Adipocyte (in vitro differentiated cells): ENCODE results near the gene SLC16A11.
A peak's percentile ranks its signal among the peaks of the same experiment; 100 is the strongest.

Source experiments
- DNase-seq: peaks from one replicate; pipeline ENCODE4 v3.0.0-alpha.2; 2015; ENCODE audit warnings: low read depth
- H3K27me3 ChIP-seq: replicated peaks from 2 replicates; pipeline ENCODE4 v1.7.0; 2013; ENCODE audit warnings: mild to moderate bottlenecking, low read length, moderate library complexity; ENCODE audit not compliant: control insufficient read depth, insufficient read depth
- H3K36me3 ChIP-seq: 2 replicates; pipeline ENCODE4 v1.7.0; 2013; ENCODE audit warnings: low read length, mild to moderate bottlenecking, moderate library complexity; ENCODE audit not compliant: control insufficient read depth, insufficient read depth, severe bottlenecking
- H3K4me1 ChIP-seq: 2 replicates; pipeline ENCODE4 v1.7.0; 2013; ENCODE audit warnings: mild to moderate bottlenecking, low read length, moderate library complexity; ENCODE audit not compliant: control insufficient read depth, insufficient read depth
- H3K4me3 ChIP-seq: 2 replicates; pipeline ENCODE4 v1.7.0; 2013; ENCODE audit warnings: mild to moderate bottlenecking, low read length, moderate library complexity
- H3K9ac ChIP-seq: 2 replicates; pipeline ENCODE4 v1.7.0; 2013; ENCODE audit warnings: mild to moderate bottlenecking, low read length, moderate library complexity
- H3K9me3 ChIP-seq: 2 replicates; pipeline ENCODE4 v1.7.0; 2013; ENCODE audit warnings: mild to moderate bottlenecking, low read length, moderate library complexity; ENCODE audit not compliant: control insufficient read depth

Gene SLC16A11

DNA sequence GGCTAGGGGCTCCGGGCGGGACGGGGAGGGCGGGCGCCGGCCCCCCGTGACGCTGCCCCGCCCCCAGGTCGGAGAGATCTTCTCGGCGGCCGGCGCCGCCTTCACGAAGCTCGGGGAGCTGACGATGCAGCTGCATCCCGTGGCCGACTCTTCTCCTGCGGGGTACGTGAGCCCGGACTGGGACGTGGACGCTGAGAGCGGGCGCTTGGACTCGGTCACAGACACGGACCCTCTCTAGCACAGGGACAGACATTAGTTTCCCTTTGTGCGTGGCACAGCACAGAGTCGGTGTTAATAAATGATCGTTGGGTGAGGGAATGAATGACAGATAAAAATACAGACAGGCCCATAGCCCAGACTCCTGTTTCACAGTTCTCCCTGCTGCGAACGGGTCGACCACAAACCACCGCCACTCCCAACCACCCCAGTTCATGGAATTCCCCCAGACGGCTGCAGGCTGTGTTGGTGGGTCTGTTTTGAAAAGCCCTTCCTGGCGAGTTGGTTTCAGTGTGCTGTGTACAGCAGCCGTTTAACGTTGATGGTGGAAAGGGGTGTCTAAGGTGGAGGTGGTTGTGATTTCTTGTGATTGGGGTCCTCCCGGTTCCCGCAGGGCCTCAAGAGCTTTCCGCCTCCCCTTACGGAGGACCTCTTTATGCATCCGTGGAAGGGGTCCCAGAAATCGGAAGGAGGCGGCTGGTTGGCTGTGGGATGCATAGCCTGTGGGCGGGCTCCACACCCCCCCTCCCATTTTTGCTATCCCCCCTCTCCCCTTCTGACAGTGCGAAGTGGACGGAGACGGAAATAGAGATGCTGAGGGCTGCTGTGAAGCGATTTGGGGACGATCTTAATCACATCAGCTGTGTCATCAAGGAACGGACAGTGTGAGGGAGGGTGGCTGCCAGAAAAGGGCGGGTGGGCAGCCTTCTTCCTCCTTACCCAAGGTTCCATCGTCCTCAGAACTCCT lies 28.6 kb downstream of the SLC16A11 start:
- peak overlapping the region; percentile 83 for H3K4me3 ChIP-seq
- peak overlapping the region; percentile 90 for H3K9ac ChIP-seq
- H3K27me3 ChIP-seq = no peaks in the 10 kb centered on the region
- H3K9me3 ChIP-seq = no peaks in the 10 kb centered on the region
- peak; percentile 73 for DNase-seq
- no peaks in the 10 kb centered on the region for H3K36me3 ChIP-seq
- H3K4me1 ChIP-seq = peaks cover 64% of the 10 kb centered on the region

GRCh38 chr17:7014261-7014994 lies 29.5 kb downstream of the SLC16A11 start:
- Histone ChIP-seq H3K36me3 (peaks cover 3% of the 10 kb centered on the region), H3K4me3 (peak overlapping the region; percentile 98), H3K9ac (peak overlapping the region; percentile 99), H3K9me3 (no peaks in the 10 kb centered on the region), H3K27me3 (no peaks in the 10 kb centered on the region), H3K4me1 (peaks cover 58% of the 10 kb centered on the region)
- peak; percentile 99 for DNase-seq

DNA sequence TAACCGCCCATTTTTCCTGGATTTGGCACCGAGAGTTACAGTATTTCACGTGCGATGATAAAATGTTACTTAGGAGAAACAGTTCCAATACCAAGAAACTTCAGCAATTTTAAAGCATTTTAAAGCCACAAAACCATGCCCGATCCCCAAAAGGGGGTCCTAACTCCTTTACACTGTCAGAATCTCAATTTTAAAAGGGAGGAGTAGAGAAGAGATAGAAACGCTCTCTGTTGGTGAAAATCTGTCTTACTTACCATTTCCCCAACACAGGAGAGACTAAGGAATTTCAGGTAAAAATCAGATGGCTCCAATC lies 32.0 kb downstream of the SLC16A11 start:
- Histone ChIP-seq H3K27me3 (no peaks in the 10 kb centered on the region), H3K36me3 (peaks cover 7% of the 10 kb centered on the region), H3K9me3 (no peaks in the 10 kb centered on the region), H3K9ac (peak overlapping the region; percentile 99), H3K4me1 (peaks cover 34% of the 10 kb centered on the region), H3K4me3 (peak overlapping the region; percentile 98)
- peak; percentile 32 for DNase-seq

GRCh38 chr17:7011415-7011814 lies 32.5 kb downstream of the SLC16A11 start:
- Histone ChIP-seq H3K36me3 (peaks cover 7% of the 10 kb centered on the region), H3K9ac (peak overlapping the region; percentile 99), H3K9me3 (no peaks in the 10 kb centered on the region), H3K27me3 (no peaks in the 10 kb centered on the region), H3K4me1 (peaks cover 33% of the 10 kb centered on the region), H3K4me3 (peak overlapping the region; percentile 98)
- no peak for DNase-seq

DNA sequence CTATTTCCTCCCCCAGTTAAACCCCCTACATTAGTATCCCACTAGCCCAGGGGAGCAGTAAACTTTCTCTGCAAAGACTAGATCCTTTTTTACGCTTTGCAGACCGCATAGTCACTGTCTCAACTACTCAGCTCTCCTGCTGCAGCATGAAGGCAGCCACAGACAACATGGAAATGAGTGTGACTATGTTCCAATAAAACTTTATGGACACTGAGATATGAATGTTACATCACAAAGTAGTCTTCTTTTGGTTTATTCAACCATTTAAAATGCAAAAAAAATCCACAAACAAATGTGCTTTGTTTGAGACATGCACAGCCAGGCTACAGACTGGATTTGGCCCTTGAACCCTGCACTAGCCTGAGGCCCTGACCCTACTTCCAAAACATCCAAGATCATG lies 33.4 kb downstream of the SLC16A11 start:
- peaks cover 25% of the 10 kb centered on the region for H3K4me1 ChIP-seq
- H3K4me3 ChIP-seq = peak overlapping the region; percentile 98
- H3K36me3 ChIP-seq = peaks cover 9% of the 10 kb centered on the region
- no peaks in the 10 kb centered on the region for H3K27me3 ChIP-seq
- no peak for DNase-seq
- no peaks in the 10 kb centered on the region for H3K9me3 ChIP-seq
- H3K9ac ChIP-seq = peak overlapping the region; percentile 99

- H3K9ac ChIP-seq = no peak overlapping the region
- H3K36me3 ChIP-seq = peaks cover 16% of the 10 kb centered on the region
- peaks cover 20% of the 10 kb centered on the region for H3K4me1 ChIP-seq
- H3K9me3 ChIP-seq = no peaks in the 10 kb centered on the region
- H3K27me3 ChIP-seq = no peaks in the 10 kb centered on the region
- no peak for DNase-seq
- no peak overlapping the region for H3K4me3 ChIP-seq
Observed at GRCh38 chr17:7007143-7007542, 36.7 kb downstream of the SLC16A11 start.

- no peak for DNase-seq
- Histone ChIP-seq H3K4me1 (peaks cover 13% of the 10 kb centered on the region), H3K9ac (no peak overlapping the region), H3K27me3 (no peaks in the 10 kb centered on the region), H3K4me3 (no peak overlapping the region), H3K36me3 (peaks cover 30% of the 10 kb centered on the region), H3K9me3 (no peaks in the 10 kb centered on the region)
Observed at GRCh38 chr17:7005716-7006115, 38.2 kb downstream of the SLC16A11 start.

GRCh38 chr17:7004398-7005253 lies 39.3 kb downstream of the SLC16A11 start:
- H3K4me1 ChIP-seq = peaks cover 8% of the 10 kb centered on the region
- no peaks in the 10 kb centered on the region for H3K9me3 ChIP-seq
- no peaks in the 10 kb centered on the region for H3K27me3 ChIP-seq
- no peak overlapping the region for H3K9ac ChIP-seq
- H3K36me3 ChIP-seq = peaks cover 40% of the 10 kb centered on the region
- DNase-seq = peak; percentile 84
- no peak overlapping the region for H3K4me3 ChIP-seq

GRCh38 chr17:7003745-7004144 lies 40.1 kb downstream of the SLC16A11 start:
- no peak for DNase-seq
- H3K27me3 ChIP-seq = no peaks in the 10 kb centered on the region
- no peak overlapping the region for H3K4me3 ChIP-seq
- peaks cover 46% of the 10 kb centered on the region for H3K36me3 ChIP-seq
- no peak overlapping the region for H3K9ac ChIP-seq
- no peaks in the 10 kb centered on the region for H3K9me3 ChIP-seq
- H3K4me1 ChIP-seq = peaks cover 8% of the 10 kb centered on the region

DNA sequence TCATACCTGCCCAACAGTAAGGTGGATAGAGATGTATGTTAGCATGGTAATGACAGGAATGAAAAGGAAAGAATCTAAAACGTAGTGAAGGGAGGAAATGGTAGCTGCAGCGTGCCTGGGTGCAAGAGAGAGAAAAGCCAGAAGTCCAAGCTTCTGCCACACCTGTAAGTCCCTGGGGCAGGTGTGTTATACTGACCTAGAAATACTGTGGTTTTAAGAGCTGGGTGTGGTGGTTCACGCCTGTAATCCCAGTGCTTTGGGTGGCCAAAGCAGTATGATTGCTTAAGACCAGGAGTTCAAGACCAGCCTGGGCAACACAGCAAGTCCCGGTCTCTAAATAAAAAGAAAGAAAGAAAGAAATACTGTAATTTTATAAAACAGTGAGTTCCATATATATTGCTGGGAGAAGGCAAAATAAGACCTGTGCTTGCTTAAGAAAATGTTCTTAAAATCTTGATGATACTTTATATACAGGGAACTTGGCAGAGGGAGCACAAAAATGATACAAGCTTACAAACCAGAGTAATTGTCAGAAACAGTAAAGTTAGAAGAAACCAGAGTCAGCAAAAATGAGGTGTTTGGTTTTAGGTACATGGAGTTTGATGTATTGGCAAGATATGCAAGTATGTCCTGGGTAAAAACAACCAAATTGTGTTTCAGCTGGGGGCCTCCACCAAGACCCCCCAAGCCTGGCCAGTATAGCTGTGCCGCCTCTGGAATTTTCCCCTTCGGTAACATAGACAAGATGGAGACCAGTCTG lies 41.4 kb downstream of the SLC16A11 start:
- Histone ChIP-seq H3K4me1 (peaks cover 8% of the 10 kb centered on the region), H3K36me3 (peaks cover 56% of the 10 kb centered on the region)
- DNase-seq = no peak

More for the DNA sequence above, 41.4 kb downstream of the SLC16A11 start:
- H3K9me3 ChIP-seq = no peaks in the 10 kb centered on the region
- H3K27me3 ChIP-seq = no peaks in the 10 kb centered on the region
- no peak overlapping the region for H3K9ac ChIP-seq
- H3K4me3 ChIP-seq = no peak overlapping the region
